HG03095 (cell line): ENCODE data around the gene MAD1L1.
"Not testable (repeated sequence)": the region's sequence is repeated elsewhere in the genome, so short reads cannot be mapped to it uniquely, and the experiment has no call there.

Experiments
- ATAC-seq: cut with Tn5 transposase; IDR thresholded peaks from one replicate; pipeline ENCODE4 v1.9.1; 2021; ENCODE audit warnings: moderate library complexity; ENCODE audit not compliant: unreplicated experiment

Gene MAD1L1

GRCh38 chr7:2049111-2049781, 183.5 kb downstream of the MAD1L1 start:
- ATAC-seq, result no peak

GRCh38 chr7:2048531-2048930, 184.2 kb downstream of the MAD1L1 start:
- no peak for ATAC-seq

DNA sequence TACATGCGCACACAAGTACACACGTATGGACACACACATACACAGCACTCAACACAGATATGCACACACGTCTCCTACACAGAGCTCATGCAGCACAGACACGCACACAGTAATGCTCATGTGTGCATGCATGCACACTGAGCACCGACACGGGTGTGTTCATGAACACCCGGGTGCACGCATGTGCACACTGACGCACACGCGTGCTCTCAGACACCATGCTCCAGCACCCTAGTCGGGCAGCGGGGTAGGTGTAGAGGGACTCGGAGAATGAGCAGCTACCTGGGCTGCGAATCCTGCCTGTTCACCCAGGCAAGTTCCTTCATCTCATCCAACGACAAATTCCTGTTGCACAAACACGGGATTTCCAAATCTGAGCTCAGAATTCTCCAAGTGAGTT, 184.7 kb downstream of the MAD1L1 start:
- no peak for ATAC-seq

DNA sequence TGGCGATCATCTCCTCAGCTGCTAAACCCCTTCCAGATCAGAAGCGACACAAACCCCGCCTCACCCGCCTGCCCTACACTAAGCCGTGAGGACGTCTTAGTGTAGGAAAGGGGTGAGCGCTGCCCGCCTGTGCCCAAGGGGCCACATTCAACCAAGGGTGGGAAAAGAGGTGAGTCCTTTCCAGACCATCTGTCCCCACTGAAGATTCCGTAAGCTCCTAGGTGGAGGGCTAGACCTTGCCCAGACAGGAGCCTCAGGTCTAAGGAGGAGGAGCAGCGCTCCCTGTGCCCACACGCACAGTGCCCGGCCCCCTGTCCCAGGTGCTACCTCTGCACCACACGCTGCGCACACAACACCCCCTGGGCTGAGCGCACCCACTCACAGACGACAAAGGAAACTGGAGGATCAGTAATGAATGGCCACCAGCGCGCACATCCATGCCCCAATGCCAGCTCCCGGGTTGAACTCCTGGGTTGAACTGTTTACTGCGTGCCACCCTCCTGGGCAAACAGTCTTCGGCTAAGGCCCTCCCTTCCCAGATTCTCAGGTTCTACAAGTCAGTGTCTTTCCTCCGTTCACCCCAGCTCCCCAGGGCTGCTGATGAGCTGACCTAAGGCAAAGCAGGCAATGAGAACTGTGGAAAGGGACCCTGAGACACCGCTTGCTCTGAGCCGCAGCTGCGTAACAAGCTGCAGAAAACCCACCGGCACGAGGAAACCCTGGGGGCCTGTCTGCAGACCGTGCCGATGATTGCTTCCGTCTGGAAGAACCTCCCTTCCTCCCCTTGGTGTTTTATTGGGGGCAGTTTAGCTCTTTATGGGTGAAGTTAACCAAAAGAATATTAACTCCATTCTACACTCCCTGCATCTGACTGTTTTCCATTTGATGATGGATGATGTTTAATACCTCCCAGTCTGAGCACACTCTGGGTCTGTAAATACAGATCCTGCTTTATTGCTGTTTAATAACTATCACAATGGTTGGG, 185.9 kb downstream of the MAD1L1 start:
- ATAC-seq, result no peak

- no peak for ATAC-seq
Observed at GRCh38 chr7:2045559-2046405, 187.0 kb downstream of the MAD1L1 start.

GRCh38 chr7:2044883-2045471, 187.8 kb downstream of the MAD1L1 start:
- no peak for ATAC-seq

GRCh38 chr7:2044311-2044882, 188.3 kb downstream of the MAD1L1 start:
- no peak for ATAC-seq

GRCh38 chr7:2043316-2044039, 189.3 kb downstream of the MAD1L1 start:
- ATAC-seq, result no peak

DNA sequence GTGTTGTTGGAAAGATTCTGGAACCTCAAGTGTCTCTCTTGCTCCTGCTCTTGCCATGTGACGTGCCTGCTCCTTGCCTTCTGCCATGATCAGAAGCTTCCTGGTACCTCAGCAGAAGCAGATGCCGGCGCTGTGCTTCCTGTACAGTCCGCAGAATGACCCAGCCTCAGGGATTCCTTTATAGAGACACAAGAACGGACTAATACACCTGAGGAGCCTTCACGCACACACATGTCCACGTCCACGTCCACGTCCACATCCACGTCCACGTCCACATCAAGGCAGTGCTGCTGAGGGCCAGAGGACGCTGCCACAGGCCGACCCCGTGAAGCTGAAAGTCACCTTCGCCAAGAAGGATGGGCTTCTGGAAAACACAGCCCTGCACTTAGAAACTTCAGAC, 190.1 kb downstream of the MAD1L1 start:
- no peak for ATAC-seq

DNA sequence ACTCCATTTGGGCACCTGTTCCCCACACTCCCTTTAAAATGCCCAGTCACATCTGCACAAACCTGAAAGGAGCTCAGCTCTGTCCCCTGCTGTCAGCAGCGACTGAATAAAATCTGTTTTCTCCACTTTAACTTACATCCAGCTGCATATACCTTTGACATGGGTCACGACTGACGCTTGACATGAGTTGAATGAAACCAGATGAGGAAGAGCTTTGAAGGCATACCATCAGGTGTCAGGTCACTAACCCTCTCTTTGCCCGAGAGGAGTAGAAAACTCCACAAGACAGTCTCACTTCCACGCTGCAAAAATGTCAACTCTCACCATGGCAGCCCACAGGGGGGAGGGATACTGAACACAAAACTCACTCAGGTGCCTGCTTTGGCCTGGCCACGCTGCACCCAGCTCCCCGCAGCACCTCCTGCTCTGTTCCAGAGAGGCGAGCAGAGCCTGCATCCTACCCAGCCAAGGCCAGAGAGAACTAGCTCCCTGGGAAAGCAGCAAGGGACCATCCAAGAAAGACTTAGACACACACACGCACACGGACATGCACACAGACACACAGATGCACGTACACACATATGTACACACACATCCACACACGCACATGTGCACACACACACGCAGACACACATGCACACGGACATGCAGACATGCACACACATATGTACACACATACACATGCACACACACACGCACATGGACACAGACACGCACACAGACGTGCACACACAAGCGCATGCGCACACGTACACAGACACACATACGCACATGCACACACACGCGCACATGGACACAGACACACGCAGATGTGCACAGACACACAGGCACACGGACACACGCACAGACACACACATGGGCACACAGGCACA, 191.0 kb downstream of the MAD1L1 start:
- ATAC-seq, result no peak

DNA sequence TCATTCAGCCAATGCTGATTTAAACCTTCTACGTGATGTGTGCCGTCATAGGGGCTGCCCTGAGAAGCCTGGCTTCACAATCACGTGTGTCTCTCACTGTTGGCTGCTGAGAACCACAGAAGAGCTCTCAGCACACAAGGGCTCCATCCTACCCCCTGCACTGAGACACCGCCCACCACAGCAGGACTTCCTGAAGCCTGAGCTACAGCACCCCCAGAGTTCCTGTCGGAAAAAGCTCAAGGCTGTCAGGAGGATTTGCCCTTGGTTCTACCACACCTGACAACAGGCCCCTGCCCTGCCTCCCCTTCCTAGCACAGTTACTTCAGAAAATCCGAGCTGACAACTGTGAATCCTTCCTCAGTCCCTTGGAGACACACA, 191.9 kb downstream of the MAD1L1 start:
- no peak for ATAC-seq

DNA sequence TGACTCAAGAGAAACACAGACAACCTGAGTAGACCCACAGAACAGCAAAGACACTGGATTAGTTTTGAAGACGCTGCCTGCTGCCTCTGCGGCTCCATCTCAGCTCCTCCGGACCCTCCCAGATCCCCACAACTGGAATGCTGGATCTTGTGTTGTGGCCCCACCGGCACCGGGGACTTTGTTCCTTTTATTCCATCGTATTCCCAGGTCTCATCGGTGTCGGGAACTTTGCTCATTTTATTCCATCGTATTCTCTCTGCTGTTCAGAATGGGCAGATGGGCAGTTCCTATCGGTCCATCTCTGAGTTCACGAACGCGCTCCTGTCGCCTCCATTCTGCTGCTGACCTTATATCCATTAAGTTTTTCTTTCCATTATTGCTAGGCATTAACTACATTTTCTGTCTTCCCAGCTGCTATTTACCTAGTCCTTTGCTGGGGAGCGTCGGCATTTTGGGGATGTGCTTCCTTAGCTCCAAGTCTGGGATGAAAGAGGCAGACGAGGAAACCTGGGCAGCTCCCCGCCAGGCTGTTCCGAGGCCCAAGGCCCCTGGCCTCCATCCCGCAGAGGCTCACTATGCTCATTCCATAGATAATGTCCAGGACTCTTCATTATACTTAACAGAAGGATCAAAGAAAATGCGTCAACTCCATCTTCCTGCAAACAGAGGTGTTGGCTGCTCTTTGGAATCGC, 192.4 kb downstream of the MAD1L1 start:
- no peak for ATAC-seq

- ATAC-seq, result no peak
Observed at GRCh38 chr7:2038931-2039728, 193.6 kb downstream of the MAD1L1 start.

- no peak for ATAC-seq
Observed at GRCh38 chr7:2037808-2038522, 194.8 kb downstream of the MAD1L1 start.

GRCh38 chr7:2037301-2037807, 195.4 kb downstream of the MAD1L1 start:
- ATAC-seq, result no peak

DNA sequence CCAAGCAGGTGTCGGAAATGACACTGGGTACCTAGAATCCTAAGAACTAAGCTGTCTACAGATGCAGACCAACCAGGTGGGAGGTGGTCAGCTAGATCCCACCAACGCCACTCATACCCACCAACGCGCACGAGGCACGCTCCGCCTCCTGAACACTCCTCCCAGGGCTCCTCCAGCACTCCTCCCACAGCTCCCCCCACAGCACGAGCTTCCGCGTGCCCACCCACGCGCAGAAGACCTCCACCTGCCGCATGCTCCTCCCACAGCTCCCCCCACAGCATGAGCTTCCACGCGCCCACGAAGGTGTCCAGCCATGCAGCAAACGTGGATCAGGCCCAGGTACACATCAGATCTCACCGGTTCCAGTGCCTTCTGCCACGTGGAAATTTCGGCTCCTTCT, 196.0 kb downstream of the MAD1L1 start:
- no peak for ATAC-seq

DNA sequence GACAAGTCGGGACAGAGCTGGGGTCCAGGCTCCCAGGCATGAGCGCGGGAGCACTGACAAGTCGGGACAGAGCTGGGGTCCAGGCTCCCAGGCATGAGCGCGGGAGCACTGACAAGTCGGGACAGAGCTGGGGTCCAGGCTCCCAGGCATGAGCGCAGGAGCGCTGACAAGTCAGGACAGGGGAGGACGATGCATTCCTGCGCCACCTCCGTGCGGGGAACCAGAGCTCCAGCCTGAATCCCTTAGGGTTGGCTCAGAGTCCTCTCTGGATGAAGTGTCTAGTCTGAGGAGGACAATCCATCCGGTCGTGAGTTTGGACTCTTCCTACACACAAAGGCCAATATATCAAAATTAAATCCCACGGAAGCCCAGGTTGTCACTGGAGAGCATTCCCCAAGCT, 196.5 kb downstream of the MAD1L1 start:
- not testable (repeated sequence) for ATAC-seq
